Adrenal gland (tissue), 12 donors: ENCODE measurements around the gene BLCAP. TPM values are rescaled to one million over a fixed set of nuclear protein-coding genes. Genes with fewer than 3 reads are reported as not detected.
"Not testable (repeated sequence)": the region's sequence is repeated elsewhere in the genome, so short reads cannot be mapped to it uniquely, and the experiment has no call there.

Experiments
- DNase-seq, 7 donors: peaks; one replicate each; pipeline ENCODE4 v3.0.0-alpha.2; 2019 to 2020
- H3K27ac ChIP-seq, 5 donors: fragments of 200-600 bp; sonication (generic) in 4 of 5; 1 replicate in 3 of 5; 2 replicates in 2 of 5; pipeline versions ENCODE4 v1.5.1 to v1.8.0; 2016 to 2020; ENCODE audit warnings: mild to moderate bottlenecking in 1 of 5
- H3K27me3 ChIP-seq: fragments of 200-600 bp; 2 replicates; pipeline ENCODE4 v1.8.0; 2021
- H3K36me3 ChIP-seq, 2 donors: fragments of 200-600 bp; replicated peaks in 1 of 2; 1 replicate in 1 of 2; 2 replicates in 1 of 2; pipeline versions ENCODE4 v1.5.1 to v1.8.0; 2018 to 2022
- H3K4me1 ChIP-seq, 2 donors: fragments of 200-600 bp; replicated peaks in 1 of 2; 1 replicate in 1 of 2; 2 replicates in 1 of 2; pipeline versions ENCODE4 v1.5.1 to v1.8.0; 2018 to 2021
- H3K4me3 ChIP-seq, 4 donors: fragments of 200-600 bp; sonication (generic) in 3 of 4; one replicate each; pipeline ENCODE4 v1.5.1; 2016 to 2018
- H3K9me3 ChIP-seq, 3 donors: fragments of 200-600 bp; sonication (generic) in 1 of 3; replicated peaks in 1 of 3; 1 replicate in 2 of 3; 2 replicates in 1 of 3; pipeline versions ENCODE4 v1.5.1 to v1.8.0; 2016 to 2021
- POLR2A ChIP-seq, 2 donors: fragments of 450-650 bp; IDR thresholded peaks; one replicate each; pipeline ENCODE4 v1.6.1; 2017; ENCODE audit warnings: antibody characterized with exemption in 2 of 2, mild to moderate bottlenecking in 2 of 2, moderate library complexity in 1 of 2
- WGBS, 4 donors: extraction: QIAGEN DNeasy Blood & Tissue Kit in 2 of 4; methylation state at CpG; one replicate each; pipeline versions ENCODE4 v1.1.5 to v1.1.7; 2013 to 2017; 5-methylcytosine and 5-hydroxymethylcytosine counted together
- intact Hi-C, 2 donors: fragments of 100-400 bp; cut with DNase I; formaldehyde crosslinking; loops; one replicate each; pipeline versions ENCODE4 v1.14.1 to v1.15.0; 2022 to 2023
- polyA plus RNA-seq, 3 donors: library from polyadenylated mRNA; stranded (reverse); fragments of 200-250 nt in 2 of 3; fragments of 350-450 nt in 1 of 3; fragmentation: Illumina TruSeq in 1 of 3; extraction: RNeasy Lipid Tissue Mini Kit (QIAGEN cat#74804) in 1 of 3; gene quantifications; one replicate each; pipeline ENCODE4 v1.2.3, GENCODE V29; 2013 to 2014
- total RNA-seq, 9 donors: library from RNA; depleted of rRNA in 4 of 9; stranded (reverse); fragments of >200 nt in 4 of 9; fragments of 120-200 nt in 1 of 9; fragmentation: NEBNext Ultra II Directional in 1 of 9; extraction: Animal tissue kit (Norgen Biotek cat#: 25700) in 1 of 9; gene quantifications; one replicate each; pipeline versions ENCODE4 v1.1.0 to v1.2.4, GENCODE V29; 2013 to 2023
- TF ChIP-seq, protein P1 (sequence below), 6 experiments: fragments of 450-650 bp in 4 of 6; fragments of 200-600 bp in 2 of 6; sonication (generic) in 1 of 6; IDR thresholded peaks; 1 replicate in 5 of 6; 2 replicates in 1 of 6; pipeline versions ENCODE4 v1.5.1 to v1.8.0; 2016 to 2021; ENCODE audit warnings: antibody characterized with exemption in 6 of 6, mild to moderate bottlenecking in 2 of 6, moderate library complexity in 1 of 6
- donor health status: healthy with polysubstance abuse.
- donor health status: Bipolar disorder and iron deficiency.
- donor health status: DM: yes; HTN: yes; CAD: no.
- donor health status: DM: no; HTN: no; CAD: no.
- donor health status: DM: no; HTN: no; CAD: no.
- donor health status: DM: yes; HTN: yes; CAD: no.

The BLCAP gene
- total and polyA plus RNA-seq, 12 donors = 50.2 to 105 (median 68.4) TPM

DNA sequence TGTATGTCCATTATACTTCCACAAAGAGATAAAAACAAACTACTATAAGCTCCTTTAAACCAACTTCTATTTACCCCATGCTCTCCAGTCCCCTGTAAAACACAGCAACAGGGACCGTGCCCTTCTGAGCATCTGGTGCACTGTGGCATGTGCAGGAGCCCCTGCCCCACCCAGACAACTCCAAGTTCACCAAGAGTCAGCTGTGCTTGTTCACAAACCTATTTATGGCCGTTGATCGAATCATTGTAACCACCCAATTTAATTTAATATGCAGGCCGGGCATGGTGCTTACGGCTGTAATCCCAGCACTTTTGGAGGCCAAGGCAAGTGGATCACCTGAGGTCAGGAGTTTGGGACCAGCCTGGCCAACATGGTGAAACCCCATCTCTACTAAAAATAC, 13.7 kb upstream of the BLCAP start:
- no peaks in the 10 kb centered on the region for H3K27me3 ChIP-seq
- DNase-seq = peak in 2 of 7 donors; percentile 4 to 51
- peaks cover 0 to 4% of the 10 kb centered on the region in 2 donors for H3K4me1 ChIP-seq
- 83 to 91% (median 87%) methylated on average over 5 of the region's 5 CpGs for WGBS, 4 donors
- no peaks in the 10 kb centered on the region for H3K36me3 ChIP-seq
- TF ChIP-seq POLR2A (IDR thresholded peaks at IDR 0.05) = no peak
- TF ChIP-seq, protein P1, sequence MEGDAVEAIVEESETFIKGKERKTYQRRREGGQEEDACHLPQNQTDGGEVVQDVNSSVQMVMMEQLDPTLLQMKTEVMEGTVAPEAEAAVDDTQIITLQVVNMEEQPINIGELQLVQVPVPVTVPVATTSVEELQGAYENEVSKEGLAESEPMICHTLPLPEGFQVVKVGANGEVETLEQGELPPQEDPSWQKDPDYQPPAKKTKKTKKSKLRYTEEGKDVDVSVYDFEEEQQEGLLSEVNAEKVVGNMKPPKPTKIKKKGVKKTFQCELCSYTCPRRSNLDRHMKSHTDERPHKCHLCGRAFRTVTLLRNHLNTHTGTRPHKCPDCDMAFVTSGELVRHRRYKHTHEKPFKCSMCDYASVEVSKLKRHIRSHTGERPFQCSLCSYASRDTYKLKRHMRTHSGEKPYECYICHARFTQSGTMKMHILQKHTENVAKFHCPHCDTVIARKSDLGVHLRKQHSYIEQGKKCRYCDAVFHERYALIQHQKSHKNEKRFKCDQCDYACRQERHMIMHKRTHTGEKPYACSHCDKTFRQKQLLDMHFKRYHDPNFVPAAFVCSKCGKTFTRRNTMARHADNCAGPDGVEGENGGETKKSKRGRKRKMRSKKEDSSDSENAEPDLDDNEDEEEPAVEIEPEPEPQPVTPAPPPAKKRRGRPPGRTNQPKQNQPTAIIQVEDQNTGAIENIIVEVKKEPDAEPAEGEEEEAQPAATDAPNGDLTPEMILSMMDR (IDR thresholded peaks at IDR 0.05) = no peak
- no peak overlapping the region for H3K27ac ChIP-seq
- intact Hi-C loops = no loop called here
- no peaks in the 10 kb centered on the region for H3K9me3 ChIP-seq
- H3K4me3 ChIP-seq = no peak overlapping the region

DNA sequence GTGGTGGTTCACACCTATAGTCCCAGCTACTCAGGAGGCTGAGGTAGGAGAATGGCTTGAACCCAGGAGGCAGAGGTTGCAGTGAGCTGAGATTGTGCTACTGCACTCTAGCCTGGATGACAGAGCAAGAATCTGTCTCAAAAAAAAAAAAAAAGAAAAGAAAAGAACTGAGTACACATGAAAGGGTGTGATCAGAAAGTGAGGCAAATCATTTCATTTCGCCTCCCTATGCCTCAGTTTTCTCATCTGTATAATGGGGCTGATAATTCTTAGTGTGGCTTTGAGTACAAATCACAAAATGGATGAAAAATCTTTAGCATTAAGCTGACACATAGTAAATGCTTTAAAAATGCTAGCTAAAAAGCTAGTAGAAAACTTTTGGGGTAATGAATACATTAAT, 13.2 kb upstream of the BLCAP start:
- H3K4me1 ChIP-seq, H3K36me3 ChIP-seq, H3K27me3 ChIP-seq, intact Hi-C loops, H3K9me3 ChIP-seq, H3K27ac ChIP-seq, DNase-seq, H3K4me3 ChIP-seq: not testable (repeated sequence)
- 68 to 89% (median 72%) methylated on average over 1 of the region's 1 CpG for WGBS, 4 donors

GRCh38 chr20:37540001-37540400, 12.3 kb upstream of the BLCAP start:
- Histone ChIP-seq H3K9me3 (no peaks in the 10 kb centered on the region), H3K4me3 (no peak overlapping the region), H3K36me3 (no peaks in the 10 kb centered on the region), H3K27ac (no peak overlapping the region), H3K4me1 (peaks cover 0 to 4% of the 10 kb centered on the region in 2 donors), H3K27me3 (no peaks in the 10 kb centered on the region)
- WGBS, 4 donors = 41 to 63% (median 47%) methylated on average over 5 of the region's 5 CpGs
- intact Hi-C loops = no loop called here
- TF ChIP-seq POLR2A (IDR thresholded peaks at IDR 0.05) = no peak
- TF ChIP-seq, protein P1 (IDR thresholded peaks at IDR 0.05) = no peak
- no peak for DNase-seq

DNA sequence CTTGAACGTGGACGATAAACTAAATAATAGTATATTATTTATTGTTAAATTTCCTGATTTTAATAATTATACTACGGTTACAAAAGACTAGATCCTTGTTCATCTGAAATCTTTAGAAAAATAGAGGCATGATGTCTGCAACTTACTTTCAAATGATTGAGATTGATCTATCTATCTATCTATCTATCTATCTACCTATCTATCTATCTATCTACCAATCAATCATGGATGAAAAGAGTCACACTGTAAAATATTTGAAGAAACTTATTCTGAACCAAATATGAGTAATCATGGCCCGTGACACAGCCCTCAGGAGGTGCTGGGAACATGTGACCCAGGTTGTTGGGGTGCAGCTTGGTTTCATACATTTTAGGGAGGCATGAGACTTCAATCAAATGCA, 11.7 kb upstream of the BLCAP start:
- intact Hi-C loops = loop anchor here in 1 of 2 donors (5.0 kb wide), 1 partner anchor 342 kb away; no protein-coding TSS in a partner anchor
- H3K27me3 ChIP-seq = no peaks in the 10 kb centered on the region
- H3K36me3 ChIP-seq = no peaks in the 10 kb centered on the region
- TF ChIP-seq, protein P1 (IDR thresholded peaks at IDR 0.05) = no peak
- no peak for TF ChIP-seq POLR2A (IDR thresholded peaks at IDR 0.05)
- WGBS, 4 donors = 79 to 83% (median 81%) methylated on average over 4 of the region's 4 CpGs
- H3K9me3 ChIP-seq = no peaks in the 10 kb centered on the region
- no peak overlapping the region for H3K4me3 ChIP-seq
- no peak for DNase-seq
- no peak overlapping the region for H3K27ac ChIP-seq
- peaks cover 0 to 4% of the 10 kb centered on the region in 2 donors for H3K4me1 ChIP-seq

DNA sequence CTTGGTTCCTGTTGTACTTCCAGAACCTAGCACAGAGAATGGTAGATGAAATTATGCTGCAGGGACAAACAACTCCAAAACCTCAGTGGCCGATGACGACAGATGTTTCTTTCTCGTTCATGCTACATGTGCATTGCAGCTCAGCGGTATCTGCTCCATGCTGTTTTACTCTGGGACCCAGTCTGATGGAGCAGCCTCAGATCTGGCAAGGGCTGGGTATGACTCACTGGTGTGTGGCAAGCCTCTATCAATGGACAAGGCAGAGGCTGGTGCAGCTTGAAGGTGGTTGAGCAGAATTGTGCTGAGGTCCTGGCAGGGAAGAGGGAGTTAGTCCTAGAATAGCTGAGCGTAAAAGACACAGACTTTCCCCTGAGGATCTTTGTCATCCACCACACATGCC, 10.3 kb upstream of the BLCAP start:
- H3K4me3 ChIP-seq = no peak overlapping the region
- TF ChIP-seq, protein P1 (IDR thresholded peaks at IDR 0.05) = no peak
- no peak for TF ChIP-seq POLR2A (IDR thresholded peaks at IDR 0.05)
- H3K27ac ChIP-seq = no peak overlapping the region
- H3K9me3 ChIP-seq = no peaks in the 10 kb centered on the region
- H3K4me1 ChIP-seq = no peaks in the 10 kb centered on the region
- H3K27me3 ChIP-seq = no peaks in the 10 kb centered on the region
- H3K36me3 ChIP-seq = no peaks in the 10 kb centered on the region
- intact Hi-C loops = loop anchor here in 1 of 2 donors (5.0 kb wide), 1 partner anchor 341 kb away; no protein-coding TSS in a partner anchor
- 72 to 80% (median 74%) methylated on average over 5 of the region's 5 CpGs for WGBS, 4 donors
- peak; percentile 60 to 89 (median 87) for DNase-seq
